Measurements from ENCODE around the gene MEGF11.

The MEGF11 gene

GRCh38 chr15:66178531-66178910, 75.0 kb downstream of the MEGF11 start:
- no peak for DNase-seq

- DNase-seq: no peak
These were observed 81.1 kb downstream of the MEGF11 start for GRCh38 chr15:66172324-66172980.

- DNase-seq: no peak
These were observed 81.7 kb downstream of the MEGF11 start for GRCh38 chr15:66171841-66172240.

- DNase-seq: no peak
These were observed 82.8 kb downstream of the MEGF11 start for GRCh38 chr15:66170716-66171115.

GRCh38 chr15:66170042-66170441, 83.5 kb downstream of the MEGF11 start:
- no peak for DNase-seq

GRCh38 chr15:66169625-66170024, 83.9 kb downstream of the MEGF11 start:
- no peak for DNase-seq

GRCh38 chr15:66169023-66169422, 84.5 kb downstream of the MEGF11 start:
- no peak for DNase-seq

- no peak for DNase-seq
These were observed 85.7 kb downstream of the MEGF11 start for GRCh38 chr15:66167854-66168253.

- DNase-seq: no peak
These were observed 87.7 kb downstream of the MEGF11 start for GRCh38 chr15:66165856-66166255.

GRCh38 chr15:66164788-66165187, 88.8 kb downstream of the MEGF11 start:
- DNase-seq: no peak

- DNase-seq: no peak
These were observed 90.0 kb downstream of the MEGF11 start for GRCh38 chr15:66163553-66163952.

- DNase-seq: no peak
These were observed 91.3 kb downstream of the MEGF11 start for GRCh38 chr15:66162286-66162685.

GRCh38 chr15:66161575-66162118, 91.9 kb downstream of the MEGF11 start:
- DNase-seq: no peak

GRCh38 chr15:66161108-66161507, 92.4 kb downstream of the MEGF11 start:
- no peak for DNase-seq

- no peak for DNase-seq
These were observed 96.0 kb downstream of the MEGF11 start for GRCh38 chr15:66157507-66157906.

- no peak for DNase-seq
These were observed 97.1 kb downstream of the MEGF11 start for GRCh38 chr15:66156310-66156975.

GRCh38 chr15:66155065-66155464, 98.5 kb downstream of the MEGF11 start:
- DNase-seq: no peak

GRCh38 chr15:66154581-66154980, 99.0 kb downstream of the MEGF11 start:
- no peak for DNase-seq

GRCh38 chr15:66153549-66154415, 99.8 kb downstream of the MEGF11 start:
- DNase-seq: no peak

- no peak for DNase-seq
These were observed 100.9 kb downstream of the MEGF11 start for GRCh38 chr15:66152650-66153049.

- DNase-seq: no peak
These were observed 101.7 kb downstream of the MEGF11 start for GRCh38 chr15:66151809-66152208.

GRCh38 chr15:66149871-66150270, 103.7 kb downstream of the MEGF11 start:
- no peak for DNase-seq

All from nucleus accumbens (tissue), 56 donors.